Measurements from ENCODE around the gene MLYCD.

Gene MLYCD

DNA sequence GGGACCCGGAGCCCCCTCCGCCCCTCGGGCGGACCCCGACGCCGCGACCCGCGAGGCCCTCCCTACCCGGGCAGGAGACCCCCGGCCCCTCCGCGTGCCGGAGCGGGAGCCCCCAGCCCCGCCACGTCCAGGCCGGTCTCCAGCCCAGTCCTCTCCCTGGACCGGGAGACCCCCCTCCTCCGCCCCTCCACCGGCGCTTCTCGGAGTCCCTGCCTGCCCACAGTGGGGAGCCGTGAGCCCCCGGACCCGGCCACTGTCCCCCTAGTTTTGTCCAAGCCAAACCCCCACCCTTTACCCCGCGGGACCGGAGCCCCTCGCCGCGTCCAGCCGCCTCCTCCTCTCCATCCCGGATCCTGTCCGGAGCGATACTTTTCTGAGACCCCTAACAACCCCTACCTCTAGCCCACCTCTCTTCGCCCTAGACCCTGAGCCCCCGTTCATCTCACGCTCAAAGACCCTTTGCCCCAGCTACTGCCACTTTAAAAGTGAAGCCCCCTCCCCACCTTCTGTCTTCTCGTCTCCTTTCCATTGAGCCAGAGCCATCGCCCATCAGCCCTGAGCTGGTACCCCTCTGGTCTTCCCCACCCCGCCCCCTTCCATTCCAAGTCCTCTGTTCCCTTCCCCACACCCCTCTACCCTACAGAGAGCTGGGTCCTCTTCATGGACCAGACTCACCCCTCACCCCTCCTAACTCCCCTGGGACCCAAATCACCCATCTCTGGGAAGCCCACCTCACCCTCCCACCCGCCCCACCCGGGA, 70.2 kb downstream of the MLYCD start:
- DNase-seq (ENCODE audit: low read depth, low spot score), result no peak

DNA sequence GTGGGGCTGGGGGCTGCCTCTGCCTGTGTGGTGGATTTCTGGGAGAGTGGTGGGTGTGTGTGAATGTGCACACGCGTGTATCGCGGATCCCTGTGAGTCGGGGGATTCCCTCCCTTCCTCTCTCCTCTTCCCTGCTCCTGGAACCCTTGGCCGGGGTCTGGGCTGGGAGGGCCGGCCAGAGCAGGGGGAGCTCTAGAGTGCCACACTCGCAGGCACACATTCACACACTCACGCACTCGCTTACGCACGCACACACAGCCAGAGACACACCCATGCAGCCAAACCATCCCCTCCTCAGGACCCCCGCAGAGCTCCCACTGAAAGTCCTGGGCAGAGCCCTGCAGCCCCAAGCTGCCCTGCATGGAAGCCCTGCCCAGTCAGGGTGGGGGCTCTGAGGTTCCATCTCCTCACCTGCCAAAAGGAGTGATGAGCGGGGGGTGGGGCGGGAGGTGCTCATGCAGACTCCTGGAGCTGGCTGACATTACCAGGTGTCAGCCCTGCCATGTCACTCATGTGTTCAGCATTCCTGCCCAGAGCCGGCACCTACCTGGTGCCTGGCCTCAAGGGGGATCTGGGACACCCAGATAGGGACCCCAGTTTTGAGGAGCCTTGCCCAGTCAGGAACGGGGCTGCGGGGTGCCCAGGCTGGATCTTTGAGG, 71.0 kb downstream of the MLYCD start:
- DNase-seq (ENCODE audit: low read depth, low spot score), result no peak

DNA sequence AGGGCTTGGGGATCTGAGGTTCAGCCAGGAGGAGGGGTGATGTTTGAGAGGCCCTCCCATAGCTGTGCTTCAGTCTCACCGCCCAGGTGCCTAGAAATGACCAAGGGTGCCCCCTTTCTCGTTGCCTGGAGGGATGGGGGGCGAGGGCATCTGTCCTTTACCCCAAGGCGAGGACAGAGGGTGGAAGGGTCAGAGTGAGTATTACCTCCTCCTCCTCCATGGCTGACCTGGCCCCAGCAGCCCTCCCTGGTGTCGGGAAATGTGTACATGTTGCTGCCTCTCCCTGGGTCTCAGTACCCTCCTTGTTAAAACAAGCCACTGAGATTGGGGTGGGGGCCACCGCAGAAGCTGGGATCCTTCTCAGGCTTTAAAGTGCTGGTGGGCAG, 71.5 kb downstream of the MLYCD start:
- DNase-seq (ENCODE audit: low read depth, low spot score), result no peak

DNA sequence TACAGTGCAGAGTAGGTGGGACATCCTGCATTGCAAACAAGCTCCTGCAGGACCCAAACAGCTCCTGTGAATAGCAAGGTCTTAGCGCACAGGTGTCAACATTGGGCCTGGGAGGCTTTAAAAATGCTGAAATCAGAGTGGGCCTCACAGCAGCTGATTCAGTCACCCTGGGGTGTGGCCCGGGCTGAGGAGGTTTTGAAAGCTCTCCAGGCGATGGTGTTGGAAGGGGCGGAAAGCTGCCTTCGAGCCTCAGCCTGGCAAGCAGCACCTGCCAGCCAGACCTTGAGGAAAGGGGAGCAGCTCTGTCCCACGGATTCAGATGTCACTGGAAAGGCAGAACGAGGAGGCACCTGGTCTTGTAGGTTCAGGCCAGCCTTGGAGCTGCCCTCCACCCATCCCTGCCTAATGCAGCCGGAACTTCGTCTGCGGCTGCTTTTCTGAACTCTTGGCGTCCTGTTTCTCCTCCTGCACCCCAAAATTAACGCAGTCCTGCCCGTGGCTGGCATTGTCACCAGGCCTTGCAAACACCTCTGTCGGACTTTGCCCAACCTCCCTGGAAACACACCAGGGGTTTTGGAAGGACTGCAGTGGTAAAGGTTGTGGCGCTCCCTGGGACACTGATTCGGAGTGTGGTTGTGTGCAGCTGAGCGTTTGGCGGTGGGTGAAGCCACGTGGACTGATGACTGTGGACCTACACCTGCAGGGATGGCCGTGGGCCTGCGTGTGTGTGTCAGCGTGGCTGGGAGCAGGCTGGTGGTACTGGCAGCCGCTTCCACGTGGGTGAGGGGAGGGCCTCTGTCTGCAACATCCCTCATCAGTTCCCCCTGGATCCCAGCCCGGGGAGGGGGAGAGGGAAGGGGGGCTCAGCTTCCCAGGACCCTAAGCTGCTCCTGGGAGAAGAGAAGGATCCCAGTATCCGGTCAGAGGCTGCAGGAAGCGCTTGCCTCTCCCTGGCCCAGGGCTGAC, 72.5 kb downstream of the MLYCD start:
- DNase-seq (ENCODE audit: low read depth, low spot score), result no peak

DNA sequence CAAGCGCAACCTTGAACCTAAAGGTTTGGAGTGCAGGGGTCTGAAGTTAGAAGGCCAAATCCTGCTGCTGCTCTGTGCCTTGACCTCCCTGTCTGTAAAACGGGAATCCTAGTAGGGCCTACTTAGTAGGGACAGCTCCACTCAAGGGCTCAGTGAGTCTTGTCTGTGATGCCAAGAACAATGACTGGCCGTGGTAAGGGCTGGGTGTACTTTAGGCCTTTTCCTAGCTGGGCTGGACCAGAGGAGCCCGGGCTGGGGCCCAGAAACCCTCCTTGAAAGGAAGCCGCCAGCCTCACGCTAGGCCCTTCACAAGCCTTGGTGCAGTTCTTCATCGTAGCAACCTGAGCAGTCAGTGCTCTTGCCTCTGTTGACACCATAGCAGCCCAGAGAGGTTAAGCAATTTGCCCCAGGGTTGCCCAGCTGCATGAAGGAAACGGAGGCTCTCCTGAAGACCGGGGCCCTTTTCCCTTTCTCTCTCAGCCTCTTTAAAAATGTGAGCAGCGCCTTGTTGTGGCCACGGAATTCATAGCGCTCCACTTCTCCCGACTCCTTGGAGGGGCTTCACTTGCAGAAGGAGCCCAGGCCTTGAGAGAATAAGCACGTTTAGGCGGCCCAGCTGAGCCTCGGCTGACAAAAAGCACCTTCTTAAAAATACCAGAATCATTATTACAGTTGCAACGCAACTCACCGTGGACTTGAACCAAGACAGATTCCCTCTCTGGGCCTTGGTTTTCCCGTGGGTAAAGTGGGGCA, 73.5 kb downstream of the MLYCD start:
- no peak for DNase-seq (ENCODE audit: low read depth, low spot score)

DNA sequence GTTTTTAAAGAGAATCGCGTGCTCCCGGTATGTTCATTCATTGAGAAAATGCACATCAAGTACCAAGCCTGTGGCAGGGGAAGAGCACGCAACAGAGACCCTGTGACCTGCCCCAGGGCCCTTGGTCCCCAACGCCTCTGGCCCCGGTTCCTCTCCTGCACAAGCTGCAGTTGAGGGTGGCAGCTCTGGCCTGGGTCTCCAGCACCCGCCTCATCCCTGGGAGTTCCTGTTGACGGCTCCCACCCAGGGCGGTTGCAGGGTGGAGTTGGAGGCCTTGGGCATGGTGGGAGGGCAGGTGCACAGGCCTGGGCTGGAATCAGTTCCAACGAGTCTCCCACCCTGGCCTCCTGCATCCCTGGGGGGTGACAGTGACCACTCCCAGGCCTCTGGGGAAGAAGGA, 74.2 kb downstream of the MLYCD start:
- no peak for DNase-seq (ENCODE audit: low read depth, low spot score)

DNA sequence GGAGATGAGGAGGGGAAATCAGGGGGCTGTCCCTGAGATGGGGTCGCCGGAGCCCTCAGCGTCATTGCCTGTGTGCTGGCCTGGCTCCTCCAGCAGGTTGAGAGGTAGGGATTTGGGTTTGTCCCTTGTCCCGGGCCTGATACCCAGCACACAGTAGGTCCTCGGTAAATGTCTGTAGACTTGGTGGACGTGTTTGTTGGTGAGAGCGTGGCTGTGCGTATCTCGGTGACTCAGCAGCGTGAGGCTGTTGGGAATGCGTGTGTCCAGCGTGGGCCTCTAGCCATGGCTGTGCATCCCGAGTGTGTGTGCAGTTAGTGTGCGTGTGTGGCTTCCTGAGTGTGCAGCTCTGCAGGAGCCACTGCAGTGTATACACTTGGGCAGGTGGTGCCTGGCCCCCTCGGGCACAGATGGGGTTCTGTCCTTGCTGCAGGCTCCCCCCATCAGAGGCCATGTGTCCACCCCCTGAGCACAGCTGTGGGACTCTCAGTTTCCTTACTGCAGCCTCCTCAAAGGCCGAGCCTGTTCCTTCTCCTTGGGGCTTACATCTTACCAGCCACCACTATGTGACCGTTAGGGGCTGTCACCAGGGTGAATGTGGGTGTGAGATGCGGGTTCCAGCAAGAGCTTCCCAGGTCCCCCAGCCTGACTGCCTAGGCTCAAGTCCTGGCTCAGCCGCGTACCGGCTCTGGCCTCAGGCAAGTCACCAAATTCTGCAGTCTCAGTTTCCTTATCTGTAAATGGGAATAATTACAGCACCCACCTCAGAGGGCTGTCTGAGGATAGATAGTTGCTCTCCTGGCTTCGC, 74.9 kb downstream of the MLYCD start:
- no peak for DNase-seq (ENCODE audit: low read depth, low spot score)

DNA sequence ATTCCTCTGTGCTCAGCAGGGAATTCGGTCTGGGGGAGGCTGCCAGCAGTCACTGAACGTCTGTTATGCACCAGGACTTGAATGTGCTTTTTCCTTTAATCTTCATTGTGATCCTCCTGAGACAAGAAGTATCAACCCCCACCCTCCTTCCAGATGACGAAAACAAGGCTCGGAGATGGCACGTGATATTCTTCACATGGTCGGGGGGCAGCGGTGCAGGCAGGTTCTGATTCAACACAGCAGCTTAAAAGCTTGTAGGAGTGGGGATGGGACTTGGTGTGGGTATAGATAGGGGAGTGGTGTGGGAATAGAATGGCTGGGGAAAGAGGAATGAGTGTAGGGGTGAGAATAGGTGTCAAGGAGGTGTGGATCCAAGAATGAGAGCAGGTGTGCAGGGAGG, 75.6 kb downstream of the MLYCD start:
- no peak for DNase-seq (ENCODE audit: low read depth, low spot score)

DNA sequence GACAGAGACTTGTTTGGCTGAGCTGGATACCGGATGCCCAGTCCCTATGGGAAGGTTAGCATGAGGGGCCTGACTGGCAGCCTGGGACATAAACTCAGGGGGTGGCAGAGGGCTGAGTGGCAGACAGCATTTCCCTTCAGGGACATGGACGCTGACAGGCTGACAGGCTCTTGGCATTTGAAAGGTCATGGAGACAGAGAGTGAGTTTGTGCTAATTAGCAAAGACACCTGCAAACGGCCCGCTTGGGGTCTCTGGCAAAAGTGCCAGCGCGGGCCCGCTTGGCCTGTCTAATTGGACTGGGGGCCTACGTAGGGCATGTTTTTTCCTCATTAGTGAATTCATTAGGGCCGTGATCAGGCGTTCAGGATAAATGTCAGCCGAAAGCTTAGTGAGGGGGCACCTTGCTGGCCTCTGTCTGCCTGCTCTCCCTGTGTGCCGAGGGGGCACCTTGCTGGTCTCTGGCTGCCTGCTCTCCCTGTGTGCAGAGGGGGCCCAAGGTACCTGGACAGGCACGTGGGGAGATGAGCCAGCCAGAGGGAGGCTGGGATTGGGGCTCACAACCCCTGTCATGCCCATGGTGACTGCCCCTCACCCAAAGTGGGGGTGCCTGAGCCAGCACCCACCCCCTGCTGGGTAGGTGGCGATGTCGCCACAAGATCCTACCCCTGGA, 76.8 kb downstream of the MLYCD start:
- DNase-seq (ENCODE audit: low read depth, low spot score), result no peak

All from brain pericyte (primary cell).